Spleen (tissue), 11 donors: ENCODE data around the gene TNRC18. TPM values are rescaled to one million over a fixed set of nuclear protein-coding genes. Genes with fewer than 3 reads are reported as not detected.
A peak's percentile ranks its signal among the peaks of the same experiment; 100 is the strongest.
"Not testable (repeated sequence)": the region's sequence is repeated elsewhere in the genome, so short reads cannot be mapped to it uniquely, and the experiment has no call there.

ENCODE experiments used
- DNase-seq: peaks from one replicate; pipeline ENCODE4 v3.0.0-alpha.2; 2020
- H3K27ac ChIP-seq, 8 donors: fragments of 200-600 bp; sonication (generic) in 7 of 8; 1 replicate in 4 of 8; 2 replicates in 4 of 8; pipeline versions ENCODE4 v1.5.0 to v1.8.0; 2016 to 2021; ENCODE audit warnings: inconsistent platforms in 4 of 8, mild to moderate bottlenecking in 4 of 8, moderate library complexity in 1 of 8
- H3K27me3 ChIP-seq, 7 donors: fragments of 200-600 bp; sonication (generic) in 6 of 7; replicated peaks in 1 of 7; 1 replicate in 4 of 7; 2 replicates in 3 of 7; pipeline versions ENCODE4 v1.5.0 to v1.8.0; 2016 to 2021; ENCODE audit warnings: inconsistent platforms in 3 of 7, mild to moderate bottlenecking in 1 of 7
- H3K36me3 ChIP-seq, 6 donors: fragments of 200-600 bp; sonication (generic) in 5 of 6; 1 replicate in 4 of 6; 2 replicates in 2 of 6; pipeline versions ENCODE4 v1.5.0 to v1.8.0; 2016 to 2021; ENCODE audit warnings: inconsistent platforms in 2 of 6
- H3K4me1 ChIP-seq, 6 donors: fragments of 200-600 bp; sonication (generic) in 5 of 6; 1 replicate in 3 of 6; 2 replicates in 3 of 6; pipeline versions ENCODE4 v1.5.0 to v1.8.0; 2016 to 2021; ENCODE audit warnings: inconsistent platforms in 3 of 6
- H3K4me3 ChIP-seq, 8 donors: fragments of 200-600 bp; sonication (generic) in 7 of 8; 1 replicate in 4 of 8; 2 replicates in 4 of 8; pipeline versions ENCODE4 v1.5.0 to v1.8.0; 2016 to 2021; ENCODE audit warnings: inconsistent platforms in 4 of 8, mild to moderate bottlenecking in 4 of 8, moderate library complexity in 2 of 8
- H3K9me3 ChIP-seq, 8 donors: fragments of 200-600 bp; sonication (generic) in 7 of 8; 1 replicate in 4 of 8; 2 replicates in 4 of 8; pipeline versions ENCODE4 v1.5.0 to v1.8.0; 2016 to 2021; ENCODE audit warnings: inconsistent platforms in 4 of 8
- CTCF ChIP-seq, 11 experiments: fragments of 200-600 bp in 7 of 11; fragments of 450-650 bp in 4 of 11; sonication (generic) in 4 of 11; IDR thresholded peaks in 8 of 11; conservative IDR thresholded peaks in 3 of 11; 1 replicate in 7 of 11; 2 replicates in 4 of 11; pipeline versions ENCODE4 v1.4.0 to v1.8.0; 2016 to 2021; ENCODE audit warnings: antibody characterized with exemption in 11 of 11, inconsistent platforms in 4 of 11, mild to moderate bottlenecking in 1 of 11
- POLR2A ChIP-seq, 3 donors: fragments of 450-650 bp; IDR thresholded peaks; one replicate each; pipeline ENCODE4 v1.5.1; 2017; ENCODE audit warnings: antibody characterized with exemption in 3 of 3, mild to moderate bottlenecking in 1 of 3
- POLR2AphosphoS5 ChIP-seq, 3 donors: sonication (generic); formaldehyde crosslinking; IDR thresholded peaks; one replicate each; pipeline ENCODE4 v1.5.1; 2017; ENCODE audit warnings: antibody characterized with exemption in 3 of 3
- WGBS, 5 donors: extraction: QIAGEN DNeasy Blood & Tissue Kit in 3 of 5; methylation state at CpG; one replicate each; pipeline versions ENCODE4 v1.1.5 to v1.1.7; 2013 to 2018; 5-methylcytosine and 5-hydroxymethylcytosine counted together
- intact Hi-C: fragments of 100-400 bp; cut with DNase I; formaldehyde crosslinking; loops from one replicate; pipeline ENCODE4 v1.15.0; 2023; ENCODE audit warnings: low total_unique reads
- polyA plus RNA-seq, 3 donors: library from polyadenylated mRNA; stranded (reverse); fragments of 200-250 nt; gene quantifications; one replicate each; pipeline ENCODE4 v1.2.1, GENCODE V29; 2013
- total RNA-seq, 7 donors: library from RNA; depleted of rRNA in 3 of 7; stranded (reverse); fragments of >200 nt in 3 of 7; fragmentation: NEBNext Ultra II Directional in 4 of 7; extraction: Animal tissue kit (Norgen Biotek cat#: 25700) in 4 of 7; gene quantifications; one replicate each; pipeline versions ENCODE4 v1.1.0 to v1.2.1, GENCODE V29; 2016 to 2021
- donor health status: healthy with polysubstance abuse.
- donor health status: DM: no; HTN: no; CAD: no; lungs with moderate emphysema.
- donor health status: DM: no; HTN: no; CAD: no.
- donor health status: Bipolar disorder and iron deficiency.
- donor health status: healthy.
- donor health status: DM: no; HTN: no; CAD: no.
- donor health status: DM: yes; HTN: yes; CAD: no.

TNRC18 gene
- total and polyA plus RNA-seq, 10 donors, result 3.4 to 124 (median 71.0) TPM

DNA sequence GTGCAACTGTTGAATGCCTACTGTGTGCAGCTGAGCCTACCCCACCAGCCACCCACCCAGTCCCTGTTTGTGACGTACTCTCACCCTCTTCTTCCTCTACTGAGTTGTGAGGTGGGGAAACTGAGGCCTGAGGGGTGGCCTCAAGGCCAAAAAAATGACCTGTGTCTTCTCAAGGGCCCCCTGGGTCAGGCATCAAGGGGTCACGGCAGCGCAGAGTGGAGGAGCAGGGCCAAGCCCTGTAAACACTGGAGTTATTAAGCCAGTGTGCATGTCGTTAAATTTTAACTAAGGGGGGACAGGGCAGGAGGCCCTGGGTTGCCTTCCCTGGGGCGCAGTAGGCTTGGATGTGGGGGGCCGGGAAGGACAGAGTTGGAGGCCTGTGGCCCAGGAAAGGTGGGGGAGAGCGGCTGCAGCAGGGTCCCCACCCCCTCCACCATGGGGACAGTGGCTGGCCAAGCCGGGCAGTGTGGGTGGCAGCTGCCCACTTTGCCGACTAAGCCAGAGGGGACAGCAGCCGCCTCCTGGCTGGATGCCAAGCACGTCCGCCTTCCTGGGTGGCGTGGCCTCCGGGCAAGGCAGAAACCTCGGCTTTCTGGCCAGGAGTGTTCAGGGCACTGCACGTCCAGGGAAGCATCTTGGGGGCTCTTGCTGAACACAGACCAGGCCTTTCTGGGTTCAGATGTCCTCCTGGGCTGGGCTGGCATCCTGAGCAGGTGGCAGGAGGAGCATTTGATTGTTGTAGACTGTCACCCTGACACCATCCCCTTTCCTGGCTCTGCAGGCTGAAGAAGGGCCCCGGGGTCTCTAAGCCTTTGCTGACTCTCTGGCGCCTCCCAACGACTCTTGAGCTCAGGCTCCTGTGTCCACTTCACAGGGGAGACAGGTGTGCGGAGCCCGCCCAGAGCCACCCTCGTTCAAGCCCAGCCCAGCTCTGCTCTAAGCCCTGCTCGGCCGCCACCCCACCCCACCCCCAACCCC lies 139.0 kb downstream of the TNRC18 start:
- Histone ChIP-seq H3K9me3 (no peaks in the 10 kb centered on the region), H3K4me1 (peaks cover 6 to 13% (median 6%) of the 10 kb centered on the region in 6 donors), H3K27ac (no peak overlapping the region), H3K27me3 (peaks cover 0 to 49% (median 17%) of the 10 kb centered on the region in 7 donors), H3K4me3 (no peak overlapping the region), H3K36me3 (no peaks in the 10 kb centered on the region)
- intact Hi-C loops, result no loop called here
- 50 to 74% (median 58%) methylated on average over 11 to 24 of the region's 24 CpGs for WGBS, 5 donors
- no peak for DNase-seq
- TF ChIP-seq CTCF (IDR thresholded peaks at IDR 0.05 in 8 of 11, conservative IDR thresholded peaks at IDR 0.05 in 3 of 11), result no peak
- no peak for TF ChIP-seq POLR2A (IDR thresholded peaks at IDR 0.05)
- no peak for TF ChIP-seq POLR2AphosphoS5 (IDR thresholded peaks at IDR 0.05)

- Histone ChIP-seq H3K9me3 (no peaks in the 10 kb centered on the region), H3K4me3 (peak overlapping the region; percentile 13 to 64 (median 38))
Observed at GRCh38 chr7:5283421-5284303, 140.0 kb downstream of the TNRC18 start.

GRCh38 chr7:5282543-5283316 lies 140.9 kb downstream of the TNRC18 start, which contains the start of gene SLC29A4:
Gene SLC29A4, plus strand, starts transcription at chr7:5282943. Its CDS starts 4,874 bp downstream, at chr7:5287817.
- 1 to 7% (median 2%) methylated on average over 8 to 68 of the region's 69 CpGs for WGBS, 5 donors
- intact Hi-C loops, result no loop called here
- TF ChIP-seq POLR2AphosphoS5 (IDR thresholded peaks at IDR 0.05) (no peak), POLR2A (IDR thresholded peaks at IDR 0.05) (no peak), CTCF (IDR thresholded peaks at IDR 0.05 in 8 of 11, conservative IDR thresholded peaks at IDR 0.05 in 3 of 11) (no peak)
- DNase-seq, result no peak
- no peak within 1 kb of the TSS for H3K27ac ChIP-seq
- H3K4me1 ChIP-seq, result peaks cover 6 to 13% (median 6%) of the 10 kb centered on the region in 6 donors
- peaks cover 0 to 49% (median 17%) of the 10 kb centered on the region in 7 donors for H3K27me3 ChIP-seq
- no peaks in the 10 kb centered on the region for H3K9me3 ChIP-seq
- H3K4me3 ChIP-seq, result peak within 1 kb of the TSS; percentile 13 to 64 (median 38)
- no peaks in the 10 kb centered on the region for H3K36me3 ChIP-seq

More at GRCh38 chr7:5283421-5284303, 140.0 kb downstream of the TNRC18 start:
- DNase-seq, result no peak
- Histone ChIP-seq H3K36me3 (no peaks in the 10 kb centered on the region), H3K4me1 (peaks cover 6 to 13% (median 6%) of the 10 kb centered on the region in 6 donors), H3K27me3 (peaks cover 0 to 49% (median 17%) of the 10 kb centered on the region in 7 donors), H3K27ac (no peak overlapping the region)
- TF ChIP-seq CTCF (IDR thresholded peaks at IDR 0.05 in 8 of 11, conservative IDR thresholded peaks at IDR 0.05 in 3 of 11) (no peak), POLR2A (IDR thresholded peaks at IDR 0.05) (no peak), POLR2AphosphoS5 (IDR thresholded peaks at IDR 0.05) (no peak)
- intact Hi-C loops, result no loop called here
- 14 to 34% (median 19%) methylated on average over 9 to 46 of the region's 46 CpGs for WGBS, 5 donors

GRCh38 chr7:5281598-5282500 lies 141.8 kb downstream of the TNRC18 start:
- intact Hi-C loops, H3K36me3 ChIP-seq, DNase-seq, H3K4me3 ChIP-seq, H3K9me3 ChIP-seq, H3K27ac ChIP-seq: not testable (repeated sequence)
- Histone ChIP-seq H3K4me1 (peaks cover 6 to 13% (median 6%) of the 10 kb centered on the region in 6 donors), H3K27me3 (peaks cover 0 to 49% (median 17%) of the 10 kb centered on the region in 7 donors)
- WGBS, 5 donors, result 41 to 54% (median 50%) methylated on average over 10 to 19 of the region's 19 CpGs
